PC-9 (cell line): Measurements from ENCODE around the gene USP38.

ENCODE experiments used
- EZH2 ChIP-seq: fragments of 200-600 bp; sonication (generic); IDR thresholded peaks from 2 replicates; pipeline ENCODE4 v1.8.0; 2017; ENCODE audit warnings: antibody characterized with exemption, low read depth
- TF ChIP-seq, protein P1 (sequence below): fragments of 200-600 bp; sonication (generic); conservative IDR thresholded peaks from 2 replicates; pipeline ENCODE4 v1.6.1; 2017; ENCODE audit warnings: mixed run types, antibody characterized with exemption, mild to moderate bottlenecking, moderate library complexity

DNA sequence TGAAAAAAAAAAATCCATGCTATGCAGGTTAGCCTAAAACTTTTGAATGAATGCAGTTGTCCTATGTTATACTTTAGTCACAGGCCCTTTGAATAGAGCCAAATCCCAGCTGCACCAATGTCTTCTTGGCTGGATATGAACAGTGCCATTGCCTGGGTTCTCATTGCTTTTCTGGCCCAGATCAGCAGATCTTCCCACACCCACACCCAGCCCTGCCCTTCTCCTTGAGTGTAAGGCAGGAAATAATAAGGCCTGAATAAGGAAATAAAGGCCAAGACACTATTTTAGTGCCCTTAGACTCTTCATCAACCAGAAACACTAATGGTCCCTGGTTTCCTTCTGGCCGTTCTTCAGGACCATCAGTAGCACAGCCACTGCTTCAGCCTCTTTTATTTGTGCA is 66.6 kb downstream of the USP38 start:
- TF ChIP-seq, protein P1, sequence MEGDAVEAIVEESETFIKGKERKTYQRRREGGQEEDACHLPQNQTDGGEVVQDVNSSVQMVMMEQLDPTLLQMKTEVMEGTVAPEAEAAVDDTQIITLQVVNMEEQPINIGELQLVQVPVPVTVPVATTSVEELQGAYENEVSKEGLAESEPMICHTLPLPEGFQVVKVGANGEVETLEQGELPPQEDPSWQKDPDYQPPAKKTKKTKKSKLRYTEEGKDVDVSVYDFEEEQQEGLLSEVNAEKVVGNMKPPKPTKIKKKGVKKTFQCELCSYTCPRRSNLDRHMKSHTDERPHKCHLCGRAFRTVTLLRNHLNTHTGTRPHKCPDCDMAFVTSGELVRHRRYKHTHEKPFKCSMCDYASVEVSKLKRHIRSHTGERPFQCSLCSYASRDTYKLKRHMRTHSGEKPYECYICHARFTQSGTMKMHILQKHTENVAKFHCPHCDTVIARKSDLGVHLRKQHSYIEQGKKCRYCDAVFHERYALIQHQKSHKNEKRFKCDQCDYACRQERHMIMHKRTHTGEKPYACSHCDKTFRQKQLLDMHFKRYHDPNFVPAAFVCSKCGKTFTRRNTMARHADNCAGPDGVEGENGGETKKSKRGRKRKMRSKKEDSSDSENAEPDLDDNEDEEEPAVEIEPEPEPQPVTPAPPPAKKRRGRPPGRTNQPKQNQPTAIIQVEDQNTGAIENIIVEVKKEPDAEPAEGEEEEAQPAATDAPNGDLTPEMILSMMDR = no peak
- no peak for TF ChIP-seq EZH2
